ENCODE results near the gene ZNF414.

ZNF414 gene

DNA sequence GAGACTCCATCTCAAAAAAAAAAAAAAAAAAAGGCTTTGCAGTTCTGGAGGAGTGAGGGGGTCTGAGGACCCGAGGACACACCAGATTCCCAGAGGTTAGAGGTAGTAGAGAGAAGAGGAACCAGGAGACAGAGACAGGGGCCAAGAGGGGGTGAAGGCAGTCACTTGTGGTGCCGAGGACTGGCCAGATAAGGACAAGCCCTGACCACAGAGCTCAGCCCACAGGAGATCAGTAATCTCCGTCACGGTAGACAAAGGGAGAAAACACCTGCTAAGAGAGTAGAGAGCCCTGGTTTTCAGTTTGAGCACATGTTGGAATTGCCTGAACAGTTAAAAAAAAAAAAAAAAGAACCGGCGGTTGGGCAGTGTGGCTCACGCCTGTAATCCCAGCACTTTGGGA lies 9.8 kb downstream of the ZNF414 start:
- POLR2A ChIA-PET: interaction anchor here (0.5 to 0.6 kb wide), 2 partner anchors 42 to 1006 kb away, joined by 3 read pairs; no protein-coding TSS in a partner anchor
- no peaks in the 10 kb centered on the region for H3K27me3 ChIP-seq (replicated peaks in 2 of 5; ENCODE audit: control insufficient read depth in 4 of 5, insufficient read depth in 5 of 5, low read length in 4 of 5)
- DNase-seq: peak in 2 of 3 donors; percentile 69 to 74
- H3K4me1 ChIP-seq (ENCODE audit: control extremely low read depth in 1 of 4, control insufficient read depth in 4 of 4, insufficient read depth in 4 of 4, low read length in 3 of 4): peaks cover 14 to 77% (median 73%) of the 10 kb centered on the region in 4 experiments
- H3K36me3 ChIP-seq (ENCODE audit: control insufficient read depth in 4 of 4, insufficient read depth in 4 of 4, low read length in 3 of 4): peaks cover 0 to 3% (median 0%) of the 10 kb centered on the region in 4 experiments
- H3K4me3 ChIP-seq (ENCODE audit: control insufficient read depth in 1 of 7, extremely low read depth in 1 of 7, insufficient read depth in 4 of 7, low read depth in 2 of 7, low read length in 6 of 7): no peak overlapping the region
- CTCF ChIA-PET: interaction anchor here (0.6 to 7.5 kb wide), 6 partner anchors 12 to 151 kb away, joined by 3 to 94 read pairs (median 4); no protein-coding TSS in a partner anchor
- 7% methylated on average over 2 of the region's 7 CpGs for WGBS (ENCODE audit: insufficient coverage)
- H3K9me3 ChIP-seq (ENCODE audit: control extremely low read depth in 1 of 5, control insufficient read depth in 4 of 5, insufficient read depth in 2 of 5, low read depth in 1 of 5, low read length in 4 of 5): no peaks in the 10 kb centered on the region
- H3K27ac ChIP-seq (ENCODE audit: insufficient read depth in 1 of 2, low read depth in 1 of 2, low read length in 2 of 2, poor library complexity in 1 of 2, severe bottlenecking in 2 of 2): peak overlapping the region in 1 of 2 experiments; percentile 60

DNA sequence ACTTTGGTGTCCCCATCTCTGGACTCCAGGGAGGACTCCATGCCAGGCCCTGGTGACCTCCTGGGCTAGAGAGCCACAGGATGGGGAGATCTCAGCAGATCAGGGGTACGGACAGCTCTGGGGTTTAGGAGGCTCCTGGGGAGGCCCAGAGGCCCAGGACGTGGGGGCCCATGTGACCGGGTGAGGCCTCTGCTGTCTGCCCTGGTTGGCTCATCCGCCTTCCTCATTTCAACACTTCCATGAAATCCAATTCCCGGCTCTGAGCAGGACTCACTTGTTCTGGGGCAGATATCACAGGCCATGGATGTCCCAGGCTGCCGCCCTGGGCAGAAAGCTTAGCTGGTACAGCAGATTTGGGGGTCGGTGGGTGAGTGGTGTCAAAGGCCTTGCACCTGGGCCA lies 10.5 kb downstream of the ZNF414 start:
- Histone ChIP-seq H3K27me3 (replicated peaks in 2 of 5; ENCODE audit: control insufficient read depth in 4 of 5, insufficient read depth in 5 of 5, low read length in 4 of 5) (no peaks in the 10 kb centered on the region), H3K36me3 (ENCODE audit: control insufficient read depth in 4 of 4, insufficient read depth in 4 of 4, low read length in 3 of 4) (peaks cover 0 to 8% (median 2%) of the 10 kb centered on the region in 4 experiments), H3K27ac (ENCODE audit: insufficient read depth in 1 of 2, low read depth in 1 of 2, low read length in 2 of 2, poor library complexity in 1 of 2, severe bottlenecking in 2 of 2) (peak overlapping the region in 1 of 2 experiments; percentile 45), H3K9me3 (ENCODE audit: control extremely low read depth in 1 of 5, control insufficient read depth in 4 of 5, insufficient read depth in 2 of 5, low read depth in 1 of 5, low read length in 4 of 5) (no peaks in the 10 kb centered on the region), H3K4me3 (ENCODE audit: control insufficient read depth in 1 of 7, extremely low read depth in 1 of 7, insufficient read depth in 4 of 7, low read depth in 2 of 7, low read length in 6 of 7) (no peak overlapping the region), H3K4me1 (ENCODE audit: control extremely low read depth in 1 of 4, control insufficient read depth in 4 of 4, insufficient read depth in 4 of 4, low read length in 3 of 4) (peaks cover 14 to 78% (median 72%) of the 10 kb centered on the region in 4 experiments)
- POLR2A ChIA-PET: interaction anchor here (1.4 kb wide), 1 partner anchor 10 kb away, joined by 3 read pairs; the partner anchor contains the start of gene ZNF414
- no peak for DNase-seq
- CTCF ChIA-PET: interaction anchor here (1.0 to 7.5 kb wide), 5 partner anchors 11 to 150 kb away, joined by 3 to 94 read pairs (median 4); no protein-coding TSS in a partner anchor
- WGBS (ENCODE audit: insufficient coverage): 100% methylated on average over 4 of the region's 7 CpGs

DNA sequence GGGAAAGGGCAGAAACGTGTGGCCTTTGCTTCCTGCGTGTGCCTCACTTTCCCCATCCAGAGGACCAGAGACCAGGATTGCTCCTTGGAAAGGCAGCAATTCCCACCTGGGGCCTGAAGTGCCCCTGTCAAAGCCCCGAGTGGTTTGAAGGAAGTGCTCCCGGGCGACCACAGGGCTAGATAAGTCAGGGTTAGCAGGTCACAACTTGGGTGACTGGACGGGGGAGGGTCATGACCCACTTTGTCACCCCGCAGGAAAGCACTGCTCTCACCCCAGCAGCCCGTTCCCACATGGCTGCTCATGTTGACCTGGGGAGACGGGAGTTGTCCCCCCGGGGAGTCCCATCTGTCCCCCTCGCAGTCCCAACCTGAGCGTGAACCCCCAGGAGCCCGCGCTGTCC lies 12.0 kb downstream of the ZNF414 start:
- POLR2A ChIA-PET: interaction anchor here (1.0 to 1.4 kb wide), 2 partner anchors 8 to 12 kb away, joined by 3 read pairs; partner anchors contain the start of gene ZNF414
- peak overlapping the region in 1 of 2 experiments; percentile 61 for H3K27ac ChIP-seq (ENCODE audit: insufficient read depth in 1 of 2, low read depth in 1 of 2, low read length in 2 of 2, poor library complexity in 1 of 2, severe bottlenecking in 2 of 2)
- no peak for DNase-seq
- peak overlapping the region in 6 of 7 experiments; percentile 25 to 65 (median 60) for H3K4me3 ChIP-seq (ENCODE audit: control insufficient read depth in 1 of 7, extremely low read depth in 1 of 7, insufficient read depth in 4 of 7, low read depth in 2 of 7, low read length in 6 of 7)
- CTCF ChIA-PET: interaction anchor here (0.5 to 1.0 kb wide), 2 partner anchors 22 to 23 kb away, joined by 3 read pairs; no protein-coding TSS in a partner anchor
- H3K4me1 ChIP-seq (ENCODE audit: control extremely low read depth in 1 of 4, control insufficient read depth in 4 of 4, insufficient read depth in 4 of 4, low read length in 3 of 4): peaks cover 14 to 90% (median 73%) of the 10 kb centered on the region in 4 experiments
- H3K27me3 ChIP-seq (replicated peaks in 2 of 5; ENCODE audit: control insufficient read depth in 4 of 5, insufficient read depth in 5 of 5, low read length in 4 of 5): no peaks in the 10 kb centered on the region
- no peaks in the 10 kb centered on the region for H3K9me3 ChIP-seq (ENCODE audit: control extremely low read depth in 1 of 5, control insufficient read depth in 4 of 5, insufficient read depth in 2 of 5, low read depth in 1 of 5, low read length in 4 of 5)
- H3K36me3 ChIP-seq (ENCODE audit: control insufficient read depth in 4 of 4, insufficient read depth in 4 of 4, low read length in 3 of 4): peaks cover 0 to 19% (median 10%) of the 10 kb centered on the region in 4 experiments
- WGBS (ENCODE audit: insufficient coverage): 41% methylated on average over 7 of the region's 14 CpGs

DNA sequence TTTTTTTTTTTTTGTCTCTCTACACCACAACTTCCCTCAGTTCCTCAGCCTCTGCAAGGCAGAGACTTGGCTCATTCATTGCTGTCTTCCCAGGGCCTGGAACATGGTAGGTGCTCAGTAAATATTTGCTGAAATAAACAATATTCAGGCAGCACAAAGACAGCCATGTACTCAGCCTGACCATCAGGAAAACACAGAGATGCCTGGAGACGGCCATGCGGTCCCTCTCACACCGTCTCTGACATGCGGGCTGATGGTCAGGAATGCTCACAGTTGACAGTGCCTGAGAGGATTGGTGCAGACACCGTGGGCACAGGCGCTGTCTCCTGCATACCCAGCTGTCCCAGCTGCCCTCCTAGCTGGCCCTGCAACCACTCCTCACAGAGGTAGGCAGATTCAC lies 12.5 kb downstream of the ZNF414 start:
- Histone ChIP-seq H3K4me3 (ENCODE audit: control insufficient read depth in 1 of 7, extremely low read depth in 1 of 7, insufficient read depth in 4 of 7, low read depth in 2 of 7, low read length in 6 of 7) (peak overlapping the region in 6 of 7 experiments; percentile 30 to 65 (median 60)), H3K27me3 (replicated peaks in 2 of 5; ENCODE audit: control insufficient read depth in 4 of 5, insufficient read depth in 5 of 5, low read length in 4 of 5) (no peaks in the 10 kb centered on the region), H3K27ac (ENCODE audit: insufficient read depth in 1 of 2, low read depth in 1 of 2, low read length in 2 of 2, poor library complexity in 1 of 2, severe bottlenecking in 2 of 2) (peak overlapping the region in 1 of 2 experiments; percentile 61), H3K4me1 (ENCODE audit: control extremely low read depth in 1 of 4, control insufficient read depth in 4 of 4, insufficient read depth in 4 of 4, low read length in 3 of 4) (peaks cover 14 to 92% (median 69%) of the 10 kb centered on the region in 4 experiments), H3K9me3 (ENCODE audit: control extremely low read depth in 1 of 5, control insufficient read depth in 4 of 5, insufficient read depth in 2 of 5, low read depth in 1 of 5, low read length in 4 of 5) (no peaks in the 10 kb centered on the region), H3K36me3 (ENCODE audit: control insufficient read depth in 4 of 4, insufficient read depth in 4 of 4, low read length in 3 of 4) (peaks cover 0 to 20% (median 11%) of the 10 kb centered on the region in 4 experiments)
- WGBS (ENCODE audit: insufficient coverage): 62% methylated on average over 4 of the region's 6 CpGs
- CTCF ChIA-PET: interaction anchor here (0.5 to 6.9 kb wide), 3 partner anchors 15 to 23 kb away, joined by 3 to 41 read pairs (median 3); no protein-coding TSS in a partner anchor
- POLR2A ChIA-PET: no interaction called here
- DNase-seq: peak in 2 of 3 donors; percentile 53 to 56

DNA sequence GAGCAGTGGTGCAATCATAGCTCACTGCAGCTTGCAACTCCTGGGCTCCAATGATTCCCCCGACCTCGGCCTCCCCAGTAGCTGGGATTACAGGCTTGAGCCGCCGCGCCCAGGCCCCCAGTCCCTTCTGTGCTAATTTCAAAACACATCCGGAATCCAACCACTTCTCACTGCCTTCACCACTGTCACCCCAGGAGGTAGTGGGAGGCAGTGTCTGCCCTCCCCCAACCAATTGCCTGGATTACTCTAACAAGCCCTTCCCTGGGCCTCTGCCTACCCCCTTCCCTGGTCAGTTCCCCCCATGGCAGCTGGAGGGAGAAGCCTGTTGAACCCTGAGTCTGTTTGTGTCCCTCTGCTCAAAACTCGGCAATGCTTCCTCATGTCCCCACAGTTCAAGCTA lies 13.8 kb downstream of the ZNF414 start:
- Histone ChIP-seq H3K4me1 (ENCODE audit: control extremely low read depth in 1 of 4, control insufficient read depth in 4 of 4, insufficient read depth in 4 of 4, low read length in 3 of 4) (peaks cover 14 to 90% (median 65%) of the 10 kb centered on the region in 4 experiments), H3K27ac (ENCODE audit: insufficient read depth in 1 of 2, low read depth in 1 of 2, low read length in 2 of 2, poor library complexity in 1 of 2, severe bottlenecking in 2 of 2) (peak overlapping the region in 1 of 2 experiments; percentile 40), H3K4me3 (ENCODE audit: control insufficient read depth in 1 of 7, extremely low read depth in 1 of 7, insufficient read depth in 4 of 7, low read depth in 2 of 7, low read length in 6 of 7) (peak overlapping the region in 6 of 7 experiments; percentile 7 to 64 (median 50)), H3K9me3 (ENCODE audit: control extremely low read depth in 1 of 5, control insufficient read depth in 4 of 5, insufficient read depth in 2 of 5, low read depth in 1 of 5, low read length in 4 of 5) (no peaks in the 10 kb centered on the region), H3K36me3 (ENCODE audit: control insufficient read depth in 4 of 4, insufficient read depth in 4 of 4, low read length in 3 of 4) (peaks cover 0 to 25% (median 13%) of the 10 kb centered on the region in 4 experiments), H3K27me3 (replicated peaks in 2 of 5; ENCODE audit: control insufficient read depth in 4 of 5, insufficient read depth in 5 of 5, low read length in 4 of 5) (no peaks in the 10 kb centered on the region)
- DNase-seq: peak in 2 of 3 donors; percentile 68 to 70
- ChIA-PET CTCF (interaction anchor here (1.1 to 6.9 kb wide), 5 partner anchors 9 to 80 kb away, joined by 3 to 41 read pairs (median 4); partner anchors contain the start of gene ZNF414), POLR2A (interaction anchor here (1.2 kb wide), 2 partner anchors 13 to 43 kb away, joined by 3 to 8 read pairs; no protein-coding TSS in a partner anchor)
- 0% methylated on average over 5 of the region's 7 CpGs for WGBS (ENCODE audit: insufficient coverage)

DNA sequence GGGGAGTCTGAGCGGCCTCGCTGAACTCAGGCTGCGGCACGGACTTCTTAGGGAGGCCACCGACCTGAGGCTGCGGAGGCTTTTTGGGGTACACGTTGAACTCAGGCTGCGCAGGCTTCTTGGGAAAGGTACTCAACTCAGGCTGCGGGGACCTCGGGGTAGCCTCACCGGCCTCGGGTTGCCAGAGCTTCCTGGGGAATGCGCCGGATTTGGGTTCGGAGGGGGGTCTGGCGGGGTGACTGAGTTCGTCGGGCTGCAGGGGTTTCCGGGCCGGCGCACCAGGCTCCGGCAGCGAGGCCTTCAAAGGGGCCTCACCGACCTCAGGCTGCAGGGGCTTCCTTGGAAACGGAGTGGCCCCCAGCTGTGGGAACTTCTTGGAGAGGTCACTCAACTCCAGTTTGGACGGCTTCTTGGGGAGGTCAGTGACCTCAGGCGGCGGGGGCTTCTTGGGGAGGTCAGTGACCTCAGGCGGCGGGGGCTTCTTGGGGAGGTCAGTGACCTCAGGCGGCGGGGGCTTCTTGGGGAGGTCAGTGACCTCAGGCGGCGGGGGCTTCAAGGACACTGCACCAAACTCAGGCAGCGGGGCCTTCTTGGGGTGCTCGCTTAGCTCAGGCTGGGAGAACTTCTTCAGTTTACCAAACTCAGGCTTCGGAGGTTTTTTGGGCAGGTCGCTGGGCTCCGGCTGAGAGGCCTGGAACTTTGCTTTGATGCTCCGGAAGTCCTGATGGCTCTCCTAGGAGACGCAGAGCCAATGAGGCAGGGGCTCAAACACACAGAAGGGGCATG lies 14.7 kb downstream of the ZNF414 start:
- CTCF ChIA-PET: interaction anchor here (1.1 to 6.9 kb wide), 5 partner anchors 8 to 81 kb away, joined by 3 to 41 read pairs (median 4); partner anchors contain the start of gene ZNF414
- POLR2A ChIA-PET: interaction anchor here (0.6 to 1.2 kb wide), 3 partner anchors 12 to 82 kb away, joined by 3 to 8 read pairs (median 4); no protein-coding TSS in a partner anchor
- H3K4me3 ChIP-seq (ENCODE audit: control insufficient read depth in 1 of 7, extremely low read depth in 1 of 7, insufficient read depth in 4 of 7, low read depth in 2 of 7, low read length in 6 of 7): peak overlapping the region in 3 of 7 experiments; percentile 53 to 64 (median 63)
- 89% methylated on average over 35 of the region's 41 CpGs for WGBS (ENCODE audit: insufficient coverage)
- H3K27ac ChIP-seq (ENCODE audit: insufficient read depth in 1 of 2, low read depth in 1 of 2, low read length in 2 of 2, poor library complexity in 1 of 2, severe bottlenecking in 2 of 2): peak overlapping the region in 1 of 2 experiments; percentile 40
- peaks cover 17 to 89% (median 64%) of the 10 kb centered on the region in 4 experiments for H3K4me1 ChIP-seq (ENCODE audit: control extremely low read depth in 1 of 4, control insufficient read depth in 4 of 4, insufficient read depth in 4 of 4, low read length in 3 of 4)
- no peaks in the 10 kb centered on the region for H3K9me3 ChIP-seq (ENCODE audit: control extremely low read depth in 1 of 5, control insufficient read depth in 4 of 5, insufficient read depth in 2 of 5, low read depth in 1 of 5, low read length in 4 of 5)
- peaks cover 0 to 25% (median 13%) of the 10 kb centered on the region in 4 experiments for H3K36me3 ChIP-seq (ENCODE audit: control insufficient read depth in 4 of 4, insufficient read depth in 4 of 4, low read length in 3 of 4)
- H3K27me3 ChIP-seq (replicated peaks in 2 of 5; ENCODE audit: control insufficient read depth in 4 of 5, insufficient read depth in 5 of 5, low read length in 4 of 5): no peaks in the 10 kb centered on the region
- no peak for DNase-seq
